NCI-H2107 (cell line): ENCODE measurements around the gene EBF4.
"Not testable (repeated sequence)": the region's sequence is repeated elsewhere in the genome, so short reads cannot be mapped to it uniquely, and the experiment has no call there.

Experiments
- DNase-seq: peaks from one replicate; lab custom pipeline; 2025; lab: John Stamatoyannopoulos, UW

The EBF4 gene

DNA sequence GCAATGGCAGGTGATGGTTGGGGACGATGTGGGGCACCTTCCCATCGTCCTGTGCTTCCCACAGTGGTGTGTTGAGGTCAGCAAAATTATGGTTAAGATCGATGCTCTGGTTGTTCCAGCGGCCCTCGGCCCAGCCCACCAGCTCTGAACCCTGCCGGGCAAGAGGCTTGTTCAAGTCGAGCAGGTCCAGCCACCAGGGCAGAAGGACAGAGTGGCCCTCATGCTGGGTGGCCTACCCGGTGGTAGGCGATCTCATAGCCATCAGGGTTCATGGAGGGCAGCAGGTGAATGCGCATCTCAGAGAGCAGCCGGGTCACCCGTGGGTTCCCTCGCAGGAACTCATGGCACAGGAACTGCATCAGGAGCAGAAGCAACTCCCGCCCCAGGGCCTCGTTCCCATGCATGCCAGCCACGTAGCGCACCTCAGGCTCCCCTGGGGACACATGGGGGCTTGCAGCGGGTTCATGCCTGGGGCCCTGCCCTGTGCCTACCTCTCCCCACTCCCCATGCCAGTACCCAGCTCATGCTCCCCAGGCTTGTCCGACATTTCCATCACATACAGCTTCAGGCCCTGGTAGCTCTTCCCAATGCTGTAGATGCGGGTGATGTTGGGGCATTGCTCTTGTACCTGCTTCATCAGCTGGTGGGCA is 103.6 kb downstream of the EBF4 start:
- no peak for DNase-seq

DNA sequence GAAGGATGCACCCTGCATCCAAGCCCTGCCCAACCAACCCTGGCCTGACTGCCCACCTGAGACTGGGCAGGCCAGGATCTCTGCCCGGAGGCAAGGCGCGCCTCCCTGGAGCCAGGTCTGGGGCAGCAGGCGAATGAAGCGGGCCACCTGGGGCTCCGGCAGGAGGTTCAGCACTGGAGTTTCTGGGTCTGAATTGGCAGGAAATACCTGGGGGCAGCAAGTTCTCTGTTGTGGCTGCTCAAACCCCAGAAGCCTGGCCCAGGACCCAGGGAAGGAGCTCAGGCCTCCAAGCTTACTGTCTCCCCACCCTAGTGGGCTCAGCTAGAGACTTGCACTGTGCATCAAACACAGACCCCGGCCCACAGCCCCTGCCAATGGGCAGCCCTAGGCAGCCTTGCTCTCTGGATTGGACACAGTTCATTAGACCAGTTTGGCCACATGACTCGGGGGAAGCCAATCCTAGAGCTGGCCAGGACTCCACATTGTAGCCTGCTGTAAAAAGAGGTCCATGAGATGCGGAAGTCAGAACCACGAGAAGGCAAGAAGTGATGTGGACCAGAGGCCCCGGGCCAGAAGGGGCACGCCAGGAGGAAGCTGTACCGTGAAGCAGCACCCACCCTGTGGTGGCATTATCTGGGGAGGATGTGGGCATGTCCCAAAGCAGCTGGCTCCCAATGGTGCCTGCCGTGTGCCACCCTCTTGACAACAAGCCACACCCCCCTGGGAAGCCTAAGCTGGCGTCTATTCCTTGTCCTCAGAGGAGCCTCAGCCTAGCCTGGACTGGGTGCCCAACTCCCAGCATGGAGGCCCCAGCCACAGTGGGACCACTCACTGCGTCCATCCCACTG is 104.8 kb downstream of the EBF4 start:
- DNase-seq: no peak

DNA sequence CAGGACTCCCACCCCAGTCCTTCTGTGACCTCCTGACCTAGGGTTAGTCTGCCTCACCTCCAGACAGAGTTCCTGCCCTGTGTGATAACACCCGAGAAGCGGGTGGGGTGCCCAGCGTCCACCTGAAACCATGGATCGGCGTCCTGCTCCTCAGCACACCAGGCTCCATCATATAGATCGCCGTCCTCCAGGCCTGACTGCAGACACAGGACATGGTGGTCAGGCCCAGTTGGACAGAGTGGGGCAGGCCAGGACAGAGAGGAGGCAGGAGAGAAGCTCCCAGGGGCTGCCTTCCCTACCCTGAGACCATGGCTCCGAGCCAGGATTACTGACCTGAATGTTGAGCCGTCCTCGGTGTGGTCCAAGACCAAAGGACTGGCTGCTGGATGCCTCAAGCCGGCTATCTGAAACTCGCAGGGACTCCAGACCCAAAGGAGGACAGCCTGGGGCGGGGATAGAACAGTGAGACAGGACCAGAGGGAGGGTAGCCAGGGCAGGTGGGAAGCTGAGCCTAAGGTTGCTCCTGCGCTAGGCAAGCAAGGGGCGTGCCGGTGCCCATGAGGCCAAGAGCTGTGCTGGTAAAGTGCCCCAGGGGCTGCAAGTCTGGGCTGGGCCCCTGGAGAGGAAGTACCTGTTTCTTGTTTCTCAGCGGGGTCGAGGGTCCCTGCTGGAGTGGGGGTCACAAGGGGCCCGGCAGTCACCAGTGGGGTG is 105.7 kb downstream of the EBF4 start:
- DNase-seq: no peak

DNA sequence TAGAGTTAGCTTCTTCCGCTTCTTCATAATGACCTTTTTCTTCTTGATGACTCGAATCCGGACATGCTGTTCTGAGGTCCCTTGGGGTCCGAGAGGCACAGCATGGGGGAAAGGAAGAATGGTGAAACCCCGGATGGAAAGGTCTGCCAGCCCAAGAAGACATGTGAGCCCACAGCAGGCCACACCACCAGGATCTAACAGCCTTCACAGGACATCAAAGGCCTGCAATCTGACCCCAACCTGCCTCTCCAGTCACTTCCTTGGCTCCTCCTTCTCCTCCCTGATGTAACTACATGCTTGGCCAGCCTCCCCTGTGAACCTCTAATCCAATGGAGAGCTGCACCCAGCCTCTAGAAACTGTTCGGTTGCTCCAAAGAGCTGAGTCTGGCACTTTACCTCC is 106.2 kb downstream of the EBF4 start:
- no peak for DNase-seq

DNA sequence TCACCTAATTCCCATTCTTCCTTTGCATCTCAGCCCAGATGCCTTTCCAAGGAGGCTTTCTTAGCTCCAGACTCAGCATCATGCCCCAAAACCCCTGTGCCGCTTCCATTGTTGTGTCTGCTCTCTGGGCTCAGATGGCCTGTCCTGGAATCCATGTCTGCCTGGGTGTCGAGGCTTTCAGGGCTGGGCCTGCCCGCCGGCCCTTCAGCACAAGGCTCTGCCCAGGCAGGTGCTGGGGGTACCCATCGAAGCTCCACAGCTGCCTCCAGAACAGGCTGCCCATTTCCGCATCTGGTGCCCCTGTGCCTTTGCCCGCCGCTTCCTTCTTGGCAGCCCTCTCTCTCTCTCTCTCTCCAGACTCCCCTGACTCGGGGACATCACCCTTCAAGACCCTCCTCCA is 106.7 kb downstream of the EBF4 start:
- DNase-seq: no peak

DNA sequence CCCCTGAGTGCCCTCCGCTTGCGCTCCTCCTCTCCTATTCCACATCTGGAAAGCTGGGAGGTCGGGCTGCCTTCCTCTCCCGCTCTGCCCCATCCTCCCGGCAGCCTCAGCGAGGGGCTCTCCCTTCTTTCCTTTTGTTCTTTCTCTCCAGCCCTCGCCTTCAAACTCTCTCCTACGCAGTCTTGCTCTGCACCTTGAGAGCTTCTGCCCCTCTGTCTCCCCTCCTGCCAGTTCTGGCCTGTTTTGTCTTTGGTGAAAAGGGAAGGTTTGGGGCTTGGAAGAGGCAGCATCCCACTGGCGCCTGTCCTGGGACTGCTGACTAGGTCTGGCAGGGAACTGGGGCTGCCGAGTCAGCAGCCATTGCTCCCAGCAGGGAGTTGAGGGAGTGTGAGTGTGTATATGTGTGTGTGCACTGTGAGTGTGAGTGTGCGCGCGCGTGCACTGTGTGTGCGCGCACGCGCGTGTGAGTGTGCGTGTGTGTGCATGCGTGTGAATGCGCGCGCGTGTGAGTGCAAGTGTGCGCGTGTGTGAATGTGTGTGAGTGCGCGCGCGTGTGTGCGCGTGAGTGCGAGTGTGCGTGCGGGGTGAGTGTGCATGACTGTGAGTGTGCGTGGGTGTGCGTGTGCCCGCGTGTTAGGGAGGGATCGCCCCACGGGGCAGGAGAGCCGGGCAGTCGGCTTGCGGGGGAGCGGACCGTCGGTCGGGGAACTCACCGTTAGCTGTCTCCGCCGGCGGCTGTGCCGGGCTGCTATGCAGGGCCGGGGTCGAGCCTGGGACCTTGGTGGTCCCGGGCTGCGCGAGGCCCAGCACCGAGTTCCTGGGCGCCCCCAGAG is 107.3 kb downstream of the EBF4 start:
- DNase-seq: no peak

DNA sequence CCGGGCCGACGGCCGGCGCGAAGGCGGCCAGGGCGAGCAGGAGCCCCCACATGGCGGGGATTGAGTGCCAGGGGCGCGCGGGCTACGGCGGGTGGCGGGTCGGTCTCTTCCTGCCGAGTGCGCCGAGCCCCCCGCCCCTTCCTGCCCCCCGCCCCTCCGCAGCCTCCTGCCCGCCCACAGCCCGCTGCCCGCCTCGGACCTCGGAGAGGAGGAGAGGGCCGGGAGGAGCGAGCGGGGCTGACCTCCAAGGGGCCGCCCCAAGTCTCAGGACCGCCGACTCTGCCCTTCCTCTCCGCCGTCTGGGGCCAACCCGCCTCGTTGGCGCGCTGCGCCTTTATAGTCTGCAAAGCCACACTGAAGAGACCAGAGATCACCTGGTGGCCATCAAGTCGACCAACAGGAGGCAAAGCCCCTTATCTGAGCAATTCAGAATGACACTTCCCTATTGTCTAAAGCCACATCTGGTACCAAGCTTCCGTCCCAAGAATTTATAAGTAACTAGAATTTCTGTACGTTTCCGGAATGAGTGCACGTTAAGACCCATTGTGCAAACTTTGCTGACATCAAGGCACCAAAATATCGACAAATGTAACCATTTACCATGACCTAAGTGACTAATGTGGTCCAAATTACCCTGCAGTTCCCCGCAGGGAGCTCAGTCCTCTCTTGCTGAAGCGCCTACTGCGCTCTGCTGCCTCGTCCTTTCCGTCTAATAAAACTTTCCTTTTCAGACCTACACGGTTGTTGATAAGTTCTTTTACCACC is 108.1 kb downstream of the EBF4 start, which contains the start of gene CPXM1:
CPXM1 (minus strand) TSS at position 107 of the 765 bp plus-strand sequence; CDS start at position 52, 55 bp downstream.
- no peak for DNase-seq

DNA sequence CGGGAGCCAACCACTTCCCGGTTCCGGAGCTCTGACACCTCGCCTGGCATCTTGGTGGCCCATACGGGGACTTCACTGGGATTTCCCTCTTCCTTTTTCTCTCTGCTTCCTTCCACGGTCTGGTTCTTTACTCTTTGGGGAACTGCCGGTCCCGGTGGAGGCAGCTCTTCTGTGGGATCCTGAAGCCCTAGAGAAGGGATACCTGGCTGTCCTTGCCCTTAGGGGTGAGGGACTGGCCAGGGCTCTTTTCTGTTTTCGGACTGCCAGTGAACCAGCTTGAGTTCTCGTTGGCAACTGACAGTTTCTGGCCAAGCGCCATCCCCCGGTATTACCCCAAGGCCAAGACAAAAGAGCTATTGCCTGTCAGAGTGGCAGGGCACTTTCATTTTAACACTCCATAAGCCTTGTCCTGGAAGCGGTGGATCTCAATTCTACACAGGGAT is 108.7 kb downstream of the EBF4 start:
- DNase-seq: no peak

DNA sequence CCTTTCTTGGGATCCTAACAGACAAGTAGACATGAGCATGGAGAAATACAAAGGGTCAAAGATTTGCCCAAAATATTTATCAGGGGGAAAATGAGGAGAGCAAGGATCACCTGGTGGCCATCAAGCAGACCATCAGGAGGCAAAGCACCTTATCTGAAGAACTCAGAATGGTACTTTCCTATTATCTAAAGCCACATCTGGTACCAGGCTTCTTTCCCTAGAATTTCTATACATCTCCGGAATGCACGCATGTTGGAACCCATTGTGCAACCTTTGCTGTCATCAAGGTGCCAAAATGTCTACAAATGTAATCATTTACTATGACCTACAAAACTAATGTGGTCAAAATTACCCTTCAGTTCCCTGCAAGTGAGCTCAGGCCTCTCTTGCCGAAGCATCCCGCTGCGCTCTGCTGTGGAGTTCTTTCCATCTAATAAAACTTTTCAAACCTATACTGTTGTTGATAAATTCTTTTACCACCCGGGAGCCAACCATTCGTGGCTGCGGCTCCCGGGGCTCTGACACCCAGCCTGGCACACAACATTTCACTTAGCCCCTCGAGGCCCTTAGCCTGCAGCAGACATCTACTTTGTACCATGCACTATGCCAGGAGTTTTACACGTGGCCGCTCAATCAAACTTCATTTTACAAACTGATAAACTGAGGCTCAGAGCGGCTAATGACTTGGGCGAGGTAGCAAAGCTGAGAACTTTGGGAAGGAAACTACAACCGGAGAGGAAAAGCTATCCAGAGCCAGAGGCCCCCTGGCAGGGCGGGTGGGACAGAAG is 111.7 kb downstream of the EBF4 start:
- DNase-seq: no peak

DNA sequence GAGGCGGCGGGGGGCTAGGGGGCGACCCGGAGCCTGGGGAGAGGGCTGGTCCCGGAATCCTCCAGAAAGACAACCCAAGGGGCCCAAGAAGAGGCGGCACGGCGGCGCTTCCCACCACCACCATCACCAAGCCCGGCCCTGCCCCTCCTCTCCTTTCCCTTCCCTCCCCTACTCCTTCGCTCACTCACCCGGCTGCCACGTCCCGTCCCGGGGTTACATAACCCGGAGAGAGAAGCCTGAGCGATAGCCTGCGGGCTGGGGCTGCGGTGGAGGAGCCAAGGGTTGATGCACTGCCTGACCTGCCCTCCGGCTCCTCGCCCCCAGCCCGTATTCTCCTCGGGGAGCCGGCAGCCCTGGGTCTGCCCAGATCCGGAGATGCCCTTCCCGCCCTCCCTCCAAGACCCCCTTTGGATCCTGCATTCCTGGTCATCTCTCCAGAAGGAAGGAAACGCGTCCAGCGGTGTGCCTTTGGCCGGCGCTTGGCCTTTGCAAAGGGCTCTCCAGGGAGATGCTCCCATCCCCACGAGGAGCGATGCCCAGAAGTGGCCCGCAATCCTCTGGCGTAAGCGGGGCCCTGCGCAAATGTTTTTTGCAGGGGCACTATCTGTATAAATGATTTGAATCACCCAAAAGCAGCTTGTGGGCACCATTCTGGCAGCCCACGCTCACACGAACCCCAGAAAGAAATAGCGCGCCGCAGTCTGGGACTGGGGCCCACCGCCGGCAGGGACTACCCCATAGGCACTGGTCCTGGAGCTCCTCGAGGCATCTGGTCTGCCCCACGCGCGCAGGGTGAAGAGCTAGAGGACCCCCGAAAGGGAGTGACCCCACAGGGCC is 112.5 kb downstream of the EBF4 start:
- no peak for DNase-seq

DNA sequence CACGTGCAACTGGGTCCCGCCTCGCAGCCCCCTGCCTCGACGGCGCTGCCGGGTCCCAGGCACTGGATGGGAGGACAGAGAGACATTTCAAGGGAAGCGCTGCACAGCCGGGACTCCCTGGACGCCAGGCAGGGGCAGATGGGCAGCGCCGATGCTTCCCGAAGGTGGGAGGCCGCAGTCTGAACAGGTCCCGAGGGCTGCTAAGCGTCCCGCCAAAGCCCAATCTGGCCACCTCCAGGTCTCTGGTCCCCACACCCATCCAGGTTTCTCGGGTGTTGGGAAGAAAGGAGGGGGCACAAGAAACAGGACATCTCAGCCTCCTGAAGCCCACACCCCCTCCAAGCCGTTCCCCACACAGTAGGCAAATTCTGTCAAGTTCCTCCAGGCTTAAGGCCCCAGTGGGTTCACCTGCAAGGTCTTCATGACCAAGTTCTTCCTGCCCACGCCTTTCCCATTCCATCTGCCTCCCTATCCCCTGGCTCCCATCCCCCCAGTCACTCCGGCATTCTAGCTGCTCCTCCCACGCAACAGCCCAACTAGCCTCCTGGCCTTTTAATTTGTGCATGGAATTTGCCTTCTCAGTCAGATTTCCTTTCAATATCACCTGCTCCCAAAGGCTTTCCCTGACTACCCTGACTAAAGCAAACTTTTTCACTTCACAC is 113.2 kb downstream of the EBF4 start:
- DNase-seq: no peak

DNA sequence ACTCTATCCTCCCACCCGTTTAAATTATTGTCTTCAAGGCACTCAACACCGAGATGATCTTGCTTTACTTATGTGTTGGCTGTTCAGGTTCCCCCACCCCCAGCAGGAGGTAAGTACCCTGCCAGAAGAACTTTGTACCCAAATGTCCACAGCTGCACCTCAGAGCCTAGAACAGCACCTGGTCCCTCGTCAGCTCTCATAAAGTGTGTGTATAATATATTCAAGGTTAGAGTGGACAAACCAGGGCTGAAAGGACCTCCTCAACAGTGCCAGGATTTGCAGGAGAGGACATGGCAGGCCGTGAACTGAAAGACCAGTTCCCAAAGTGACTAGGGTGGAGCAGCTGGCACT is 113.7 kb downstream of the EBF4 start:
- no peak for DNase-seq

DNA sequence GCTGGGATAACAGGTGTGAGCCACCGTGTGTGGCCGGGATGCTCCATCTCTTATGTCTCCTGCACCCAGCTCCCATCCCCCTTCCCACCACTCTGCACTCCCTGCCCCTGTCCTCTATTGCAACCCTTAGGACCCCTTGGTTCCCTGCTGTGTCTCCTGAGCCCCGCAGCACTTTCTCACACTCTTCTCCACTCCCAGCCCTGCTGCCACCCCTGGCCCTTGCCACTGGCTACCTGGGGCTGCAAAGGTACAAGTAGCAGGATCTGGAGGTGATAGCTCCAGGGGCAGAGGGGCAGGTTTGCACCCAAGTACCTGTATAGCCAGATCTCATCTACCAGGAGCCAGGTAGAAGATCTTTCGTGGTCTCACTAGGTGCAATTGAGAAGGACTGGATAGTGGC is 114.4 kb downstream of the EBF4 start:
- no peak for DNase-seq

DNA sequence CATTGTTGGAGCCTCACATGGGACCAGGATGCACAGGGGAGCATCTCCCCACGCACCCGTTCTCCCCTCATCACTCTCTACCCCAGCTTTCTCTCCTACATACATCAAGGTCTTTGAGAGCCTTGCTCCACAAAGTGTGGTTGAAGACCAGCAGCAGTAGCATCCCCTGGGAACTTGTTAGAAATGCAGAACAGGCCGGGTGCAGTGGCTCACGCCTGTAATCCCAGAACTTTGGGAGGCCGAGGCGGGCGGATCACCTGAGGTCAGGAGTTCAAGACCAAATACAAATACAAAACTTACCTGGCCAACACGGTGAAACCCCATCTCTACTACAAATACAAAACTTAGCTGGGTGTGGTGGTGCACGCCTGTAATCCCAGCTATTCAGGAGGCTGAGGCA is 115.3 kb downstream of the EBF4 start:
- DNase-seq: not testable (repeated sequence)

DNA sequence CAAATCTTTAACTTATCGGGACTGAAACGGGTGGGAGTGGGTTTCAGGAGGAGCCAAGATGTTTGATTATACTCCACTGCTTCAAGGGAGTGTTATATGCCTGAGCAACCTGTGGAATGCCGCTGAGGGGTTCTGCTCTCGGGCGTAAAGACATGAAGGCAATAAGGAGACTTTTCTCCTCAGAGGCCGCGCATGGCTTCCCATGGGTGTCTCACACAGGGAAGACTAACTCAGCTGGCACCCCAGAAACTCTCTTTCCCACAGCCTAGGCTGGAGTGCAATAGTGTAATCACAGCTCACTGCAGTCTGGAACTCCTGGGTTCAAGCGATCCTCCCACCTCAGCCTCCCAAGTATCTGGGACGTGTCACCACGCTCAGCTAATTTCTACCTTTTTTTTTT is 117.1 kb downstream of the EBF4 start:
- DNase-seq: no peak
